HG02870 (cell line): ENCODE data around the gene DRC7.

Experiments used
- ATAC-seq: cut with Tn5 transposase; IDR thresholded peaks from one replicate; pipeline ENCODE4 v1.9.1; 2021; ENCODE audit warnings: mild to moderate bottlenecking, moderate library complexity; ENCODE audit not compliant: unreplicated experiment

The DRC7 gene

GRCh38 chr16:57676553-57677085, 18.0 kb upstream of the DRC7 start:
- ATAC-seq: no peak

GRCh38 chr16:57677622-57678369, 16.8 kb upstream of the DRC7 start:
- ATAC-seq: no peak

GRCh38 chr16:57679016-57679415, 15.6 kb upstream of the DRC7 start:
- no peak for ATAC-seq

GRCh38 chr16:57679767-57680482, 14.7 kb upstream of the DRC7 start:
- ATAC-seq: no peak

GRCh38 chr16:57680842-57681375, 13.7 kb upstream of the DRC7 start:
- ATAC-seq: no peak

- ATAC-seq: no peak
These were observed 12.5 kb upstream of the DRC7 start for GRCh38 chr16:57681950-57682728.

GRCh38 chr16:57682809-57683635, 11.6 kb upstream of the DRC7 start:
- ATAC-seq: no peak

GRCh38 chr16:57683636-57684545, 10.7 kb upstream of the DRC7 start:
- ATAC-seq: no peak

GRCh38 chr16:57684626-57685358, 9.8 kb upstream of the DRC7 start:
- no peak for ATAC-seq

GRCh38 chr16:57685633-57686032, 9.0 kb upstream of the DRC7 start:
- ATAC-seq: no peak

- no peak for ATAC-seq
These were observed 8.0 kb upstream of the DRC7 start for GRCh38 chr16:57686577-57686976.

- ATAC-seq: no peak
These were observed 7.2 kb upstream of the DRC7 start for GRCh38 chr16:57687363-57687929.

- no peak for ATAC-seq
These were observed 6.1 kb upstream of the DRC7 start for GRCh38 chr16:57688487-57688986.

- no peak for ATAC-seq
These were observed 5.4 kb upstream of the DRC7 start for GRCh38 chr16:57688987-57689761.

- ATAC-seq: peak; percentile 69
These were observed 4.6 kb upstream of the DRC7 start for GRCh38 chr16:57689762-57690558.

GRCh38 chr16:57690782-57691471, 3.7 kb upstream of the DRC7 start:
- no peak for ATAC-seq
